HepG2 (cell line): Measurements from ENCODE around the gene C19orf18. TPM values are rescaled to one million over a fixed set of nuclear protein-coding genes. Genes with fewer than 3 reads are reported as not detected.

Source experiments
- AGO1 ChIP-seq: fragments of 200-400 bp; formaldehyde crosslinking; IDR thresholded peaks from 2 replicates; pipeline ENCODE4 v1.6.1; 2017; ENCODE audit warnings: mild to moderate bottlenecking, low read depth, low read length, moderate library complexity; ENCODE audit not compliant: poor library complexity, severe bottlenecking
- AKAP8 ChIP-seq: sonication (generic); formaldehyde crosslinking; IDR thresholded peaks from 2 replicates; pipeline ENCODE4 v1.5.1; 2020; ENCODE audit warnings: mild to moderate bottlenecking, missing genetic modification reagents
- ARID2 ChIP-seq: sonication (generic); formaldehyde crosslinking; IDR thresholded peaks from 2 replicates; pipeline ENCODE4 v1.8.1; 2022; ENCODE audit warnings: mild to moderate bottlenecking, missing genetic modification reagents, borderline replicate concordance
- CEBPB ChIP-seq: IDR thresholded peaks from 2 replicates; pipeline ENCODE4 v1.6.1; 2011; ENCODE audit warnings: low read depth, low read length, improper control_type of control experiment, borderline replicate concordance
- DMAP1 ChIP-seq: IDR thresholded peaks from 2 replicates; pipeline ENCODE4 v1.6.1; 2016
- GABPB1 ChIP-seq: IDR thresholded peaks from 2 replicates; pipeline ENCODE4 v1.6.1; 2016; ENCODE audit warnings: mild to moderate bottlenecking, missing genetic modification reagents, moderate library complexity, missing compliant biosample characterization
- GTF2F1 ChIP-seq: fragments of 150-350 bp; IDR thresholded peaks from 2 replicates; pipeline ENCODE4 v1.6.1; 2014; ENCODE audit warnings: low read length
- GZF1 ChIP-seq: sonication (generic); formaldehyde crosslinking; IDR thresholded peaks from 2 replicates; pipeline ENCODE4 v1.5.1; 2020; ENCODE audit warnings: mild to moderate bottlenecking, missing genetic modification reagents
- IKZF1 ChIP-seq: fragments of 450-650 bp; IDR thresholded peaks from 2 replicates; pipeline ENCODE4 v1.7.1; 2016
- JUN ChIP-seq: sonication (generic); formaldehyde crosslinking; IDR thresholded peaks from 2 replicates; pipeline ENCODE4 v1.4.0; 2020; ENCODE audit warnings: mild to moderate bottlenecking, missing genetic modification reagents
- LRRFIP1 ChIP-seq: sonication (generic); formaldehyde crosslinking; conservative IDR thresholded peaks from 2 replicates; pipeline ENCODE4 v1.4.0; 2020; ENCODE audit warnings: missing genetic modification reagents
- MATR3 ChIP-seq: sonication (generic); formaldehyde crosslinking; IDR thresholded peaks from 2 replicates; pipeline ENCODE4 v1.4.0; 2020; ENCODE audit warnings: missing genetic modification reagents
- MEIS1 ChIP-seq: sonication (generic); formaldehyde crosslinking; IDR thresholded peaks from 2 replicates; pipeline ENCODE4 v1.9.0; 2021; ENCODE audit warnings: mild to moderate bottlenecking, missing genetic modification reagents, moderate library complexity, borderline replicate concordance
- PCBP2 ChIP-seq: fragments of 200-400 bp; formaldehyde crosslinking; optimal IDR thresholded peaks from 2 replicates; pipeline ENCODE3; 2018; ENCODE audit warnings: low read length, low read depth; ENCODE audit not compliant: poor library complexity, severe bottlenecking
- SMAD9 ChIP-seq: sonication (generic); formaldehyde crosslinking; IDR thresholded peaks from 2 replicates; pipeline ENCODE4 v1.5.1; 2020; ENCODE audit warnings: mild to moderate bottlenecking, missing genetic modification reagents
- SRF ChIP-seq: IDR thresholded peaks from 2 replicates; pipeline ENCODE4 v1.6.1; 2011; ENCODE audit warnings: mild to moderate bottlenecking, low read depth, low read length, moderate library complexity
- TAF15 ChIP-seq: fragments of 200-400 bp; formaldehyde crosslinking; IDR thresholded peaks from one replicate; pipeline ENCODE4 v1.6.1; 2018; ENCODE audit warnings: mild to moderate bottlenecking, low read depth, low read length; ENCODE audit not compliant: poor library complexity, severe bottlenecking
- XBP1 ChIP-seq: sonication (generic); formaldehyde crosslinking; IDR thresholded peaks from 2 replicates; pipeline ENCODE4 v1.5.0; 2020; ENCODE audit warnings: missing genetic modification reagents
- ZBTB7B ChIP-seq: sonication (generic); formaldehyde crosslinking; IDR thresholded peaks from 2 replicates; pipeline ENCODE4 v1.4.0; 2020; ENCODE audit warnings: missing genetic modification reagents
- ZNF24 ChIP-seq: fragments of 450-650 bp; IDR thresholded peaks from 2 replicates; pipeline ENCODE4 v1.6.1; 2017; ENCODE audit warnings: antibody characterized with exemption, mild to moderate bottlenecking
- ZNF512B ChIP-seq: sonication (generic); formaldehyde crosslinking; IDR thresholded peaks from 2 replicates; pipeline ENCODE4 v1.5.1; 2020; ENCODE audit warnings: missing genetic modification reagents, mild to moderate bottlenecking, borderline replicate concordance
- ZNF670 ChIP-seq: sonication (generic); formaldehyde crosslinking; IDR thresholded peaks from 2 replicates; pipeline ENCODE4 v1.8.0; 2022; ENCODE audit warnings: mild to moderate bottlenecking, missing genetic modification reagents, borderline replicate concordance
- ZNF672 ChIP-seq: sonication (generic); formaldehyde crosslinking; IDR thresholded peaks from 2 replicates; pipeline ENCODE4 v1.8.1; 2022; ENCODE audit warnings: missing genetic modification reagents
- ZNF879 ChIP-seq: sonication (generic); formaldehyde crosslinking; IDR thresholded peaks from 2 replicates; pipeline ENCODE4 v1.8.1; 2023; ENCODE audit warnings: missing genetic modification reagents
- polyA plus RNA-seq, 8 experiments: library from polyadenylated mRNA; depleted of rRNA in 3 of 8; stranded (reverse) in 7 of 8; unstranded in 1 of 8; fragments of >200 nt; fragmentation: Illumina TruSeq in 4 of 8; extraction: Trizol in 4 of 8; gene quantifications; 2 replicates each; pipeline versions ENCODE4 v1.2.1 to v1.2.3, GENCODE V29; 2011 to 2016; ENCODE audit warnings: low read depth in 4 of 8, missing spikeins in 1 of 8, mixed read lengths in 1 of 8; ENCODE audit not compliant: insufficient read depth in 1 of 8
- total RNA-seq, 5 experiments: library from RNA; depleted of rRNA; stranded (reverse); fragments of >200 nt; fragmentation: Illumina TruSeq; extraction: Trizol; gene quantifications; 2 replicates each; pipeline ENCODE4 v1.2.3, GENCODE V29; 2016; ENCODE audit warnings: low read depth in 1 of 5
- TF ChIP-seq, protein P1 (sequence below): sonication (generic); formaldehyde crosslinking; IDR thresholded peaks from 2 replicates; pipeline ENCODE4 v1.4.0; 2020; ENCODE audit warnings: low read depth, mild to moderate bottlenecking, missing genetic modification reagents

The C19orf18 gene
- total and polyA plus RNA-seq, 2 of the 13 experiments (the other 11 are each of a cell fraction or from before 2014, with no cell fraction given) = 0.38 to 0.55 TPM

- TF ChIP-seq DMAP1 = peak; percentile 80
- no peak for TF ChIP-seq PCBP2
- no peak for TF ChIP-seq ZNF672
- no peak for TF ChIP-seq GTF2F1
- peak; percentile 87; the same call in 1 of the 2 replicates for TF ChIP-seq MEIS1 (CRISPR knock-in tag)
- 0 out of 2 replicates have a peak, but pooled peaks have one; percentile 44 for TF ChIP-seq ARID2 (CRISPR knock-in tag)
- peak; percentile 60; the same call in 1 of the 2 replicates for TF ChIP-seq GZF1 (CRISPR knock-in tag)
- TF ChIP-seq GABPB1 (CRISPR knock-in tag) = peak; percentile 99
- TF ChIP-seq MATR3 (CRISPR knock-in tag) = no peak
- no peak for TF ChIP-seq AGO1
- no peak; the same call in 1 of the 2 replicates for TF ChIP-seq SMAD9 (CRISPR knock-in tag)
- TF ChIP-seq AKAP8 (CRISPR knock-in tag) = 0 out of 2 replicates have a peak, but pooled peaks have one; percentile 79
- TF ChIP-seq ZNF24 = no peak
- TF ChIP-seq XBP1 (CRISPR knock-in tag) = no peak
- no peak for TF ChIP-seq SRF
- TF ChIP-seq CEBPB = no peak
- no peak for TF ChIP-seq LRRFIP1 (CRISPR knock-in tag)
- TF ChIP-seq ZNF879 (CRISPR knock-in tag) = peak; percentile 63; the same call in 1 of the 2 replicates
- TF ChIP-seq ZNF670 (CRISPR knock-in tag) = peak; percentile 85
- TF ChIP-seq TAF15 = no peak
- TF ChIP-seq, protein P1, sequence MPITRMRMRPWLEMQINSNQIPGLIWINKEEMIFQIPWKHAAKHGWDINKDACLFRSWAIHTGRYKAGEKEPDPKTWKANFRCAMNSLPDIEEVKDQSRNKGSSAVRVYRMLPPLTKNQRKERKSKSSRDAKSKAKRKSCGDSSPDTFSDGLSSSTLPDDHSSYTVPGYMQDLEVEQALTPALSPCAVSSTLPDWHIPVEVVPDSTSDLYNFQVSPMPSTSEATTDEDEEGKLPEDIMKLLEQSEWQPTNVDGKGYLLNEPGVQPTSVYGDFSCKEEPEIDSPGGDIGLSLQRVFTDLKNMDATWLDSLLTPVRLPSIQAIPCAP (CRISPR knock-in tag) = no peak
- TF ChIP-seq ZBTB7B (CRISPR knock-in tag) = 0 out of 2 replicates have a peak, but pooled peaks have one; percentile 41
- TF ChIP-seq IKZF1 = no peak
- no peak for TF ChIP-seq ZNF512B
- TF ChIP-seq JUN (CRISPR knock-in tag) = peak; percentile 14; the same call in 1 of the 2 replicates
Measured at GRCh38 chr19:58002384-58003173, 28.2 kb upstream of the C19orf18 start, which contains the start of gene ZNF606 (continued).
